Activated naive CD8-positive, alpha-beta T cell (primary cell): ENCODE data around the gene GAS2.

Source experiments
- H3K27ac Mint-ChIP-seq: one replicate; pipeline ENCODE4 v1.8.0; 2021; ENCODE audit warnings: mixed read lengths
- H3K27me3 Mint-ChIP-seq: one replicate; pipeline ENCODE4 v1.8.0; 2021; ENCODE audit warnings: mixed read lengths
- H3K36me3 Mint-ChIP-seq: one replicate; pipeline ENCODE4 v1.8.0; 2021; ENCODE audit warnings: mixed read lengths
- H3K4me1 Mint-ChIP-seq: one replicate; pipeline ENCODE4 v1.8.0; 2021; ENCODE audit warnings: low read depth, mixed read lengths
- H3K4me3 Mint-ChIP-seq: one replicate; pipeline ENCODE4 v1.8.0; 2021; ENCODE audit warnings: mild to moderate bottlenecking, mixed read lengths
- H3K9me3 Mint-ChIP-seq: one replicate; pipeline ENCODE4 v1.8.0; 2021; ENCODE audit warnings: low read depth, mixed read lengths

The GAS2 gene

GRCh38 chr11:22690871-22691270 is 24.5 kb downstream of the GAS2 start:
- no peaks in the 10 kb centered on the region for H3K9me3 Mint-ChIP-seq
- H3K27me3 Mint-ChIP-seq: no peaks in the 10 kb centered on the region
- peaks cover 21% of the 10 kb centered on the region for H3K4me1 Mint-ChIP-seq
- H3K27ac Mint-ChIP-seq: peak overlapping the region; percentile 83
- peak overlapping the region; percentile 80 for H3K4me3 Mint-ChIP-seq
- H3K36me3 Mint-ChIP-seq: no peaks in the 10 kb centered on the region

- Mint-ChIP-seq H3K36me3 (peaks cover 3% of the 10 kb centered on the region), H3K27ac (no peak overlapping the region), H3K4me1 (peaks cover 18% of the 10 kb centered on the region), H3K9me3 (no peaks in the 10 kb centered on the region), H3K4me3 (no peak overlapping the region), H3K27me3 (no peaks in the 10 kb centered on the region)
Measured at GRCh38 chr11:22699388-22699787, 33.0 kb downstream of the GAS2 start.

- H3K4me3 Mint-ChIP-seq: no peak overlapping the region
- no peaks in the 10 kb centered on the region for H3K9me3 Mint-ChIP-seq
Measured at GRCh38 chr11:22702031-22702430, 35.6 kb downstream of the GAS2 start.

GRCh38 chr11:22703040-22703439 is 36.6 kb downstream of the GAS2 start:
- Mint-ChIP-seq H3K4me1 (peaks cover 18% of the 10 kb centered on the region), H3K4me3 (no peak overlapping the region), H3K27me3 (no peaks in the 10 kb centered on the region), H3K36me3 (peaks cover under 1% of the 10 kb centered on the region), H3K27ac (peak overlapping the region; percentile 25), H3K9me3 (no peaks in the 10 kb centered on the region)

More at GRCh38 chr11:22702031-22702430, 35.6 kb downstream of the GAS2 start:
- peaks cover 3% of the 10 kb centered on the region for H3K36me3 Mint-ChIP-seq
- H3K27ac Mint-ChIP-seq: no peak overlapping the region
- H3K4me1 Mint-ChIP-seq: peaks cover 18% of the 10 kb centered on the region
- no peaks in the 10 kb centered on the region for H3K27me3 Mint-ChIP-seq

- Mint-ChIP-seq H3K36me3 (peaks cover under 1% of the 10 kb centered on the region), H3K4me1 (peaks cover 18% of the 10 kb centered on the region), H3K9me3 (no peaks in the 10 kb centered on the region), H3K27me3 (peaks cover under 1% of the 10 kb centered on the region), H3K27ac (peak overlapping the region; percentile 31), H3K4me3 (no peak overlapping the region)
Measured at GRCh38 chr11:22703591-22703990, 37.2 kb downstream of the GAS2 start.

GRCh38 chr11:22707119-22707899 is 40.9 kb downstream of the GAS2 start:
- Mint-ChIP-seq H3K9me3 (no peaks in the 10 kb centered on the region), H3K27me3 (peaks cover 1% of the 10 kb centered on the region), H3K27ac (no peak overlapping the region), H3K4me3 (no peak overlapping the region), H3K36me3 (peaks cover 3% of the 10 kb centered on the region), H3K4me1 (peaks cover 11% of the 10 kb centered on the region)

GRCh38 chr11:22711071-22711770 is 44.8 kb downstream of the GAS2 start:
- H3K4me1 Mint-ChIP-seq: no peaks in the 10 kb centered on the region
- H3K36me3 Mint-ChIP-seq: peaks cover 5% of the 10 kb centered on the region
- H3K27me3 Mint-ChIP-seq: peaks cover 1% of the 10 kb centered on the region
- H3K4me3 Mint-ChIP-seq: no peak overlapping the region
- H3K27ac Mint-ChIP-seq: no peak overlapping the region
- H3K9me3 Mint-ChIP-seq: no peaks in the 10 kb centered on the region

GRCh38 chr11:22711880-22712279 is 45.5 kb downstream of the GAS2 start:
- Mint-ChIP-seq H3K4me3 (no peak overlapping the region), H3K27ac (no peak overlapping the region), H3K9me3 (no peaks in the 10 kb centered on the region), H3K27me3 (peaks cover 1% of the 10 kb centered on the region), H3K36me3 (peaks cover 5% of the 10 kb centered on the region), H3K4me1 (no peaks in the 10 kb centered on the region)

- H3K27ac Mint-ChIP-seq: no peak overlapping the region
- H3K36me3 Mint-ChIP-seq: peaks cover 5% of the 10 kb centered on the region
- peaks cover 1% of the 10 kb centered on the region for H3K27me3 Mint-ChIP-seq
- H3K9me3 Mint-ChIP-seq: no peaks in the 10 kb centered on the region
- no peaks in the 10 kb centered on the region for H3K4me1 Mint-ChIP-seq
- H3K4me3 Mint-ChIP-seq: no peak overlapping the region
Measured at GRCh38 chr11:22713336-22713735, 46.9 kb downstream of the GAS2 start.

- H3K27me3 Mint-ChIP-seq: no peaks in the 10 kb centered on the region
- no peaks in the 10 kb centered on the region for H3K4me1 Mint-ChIP-seq
- H3K4me3 Mint-ChIP-seq: no peak overlapping the region
- H3K36me3 Mint-ChIP-seq: peaks cover 2% of the 10 kb centered on the region
- H3K27ac Mint-ChIP-seq: no peak overlapping the region
- H3K9me3 Mint-ChIP-seq: no peaks in the 10 kb centered on the region
Measured at GRCh38 chr11:22715971-22716370, 49.6 kb downstream of the GAS2 start.

GRCh38 chr11:22720457-22720856 is 54.0 kb downstream of the GAS2 start:
- Mint-ChIP-seq H3K36me3 (no peaks in the 10 kb centered on the region), H3K27ac (no peak overlapping the region)

GRCh38 chr11:22723274-22723673 is 56.9 kb downstream of the GAS2 start:
- Mint-ChIP-seq H3K27ac (no peak overlapping the region), H3K27me3 (no peaks in the 10 kb centered on the region), H3K9me3 (no peaks in the 10 kb centered on the region), H3K4me1 (no peaks in the 10 kb centered on the region), H3K4me3 (no peak overlapping the region), H3K36me3 (no peaks in the 10 kb centered on the region)

More at GRCh38 chr11:22720457-22720856, 54.0 kb downstream of the GAS2 start:
- no peak overlapping the region for H3K4me3 Mint-ChIP-seq
- H3K9me3 Mint-ChIP-seq: no peaks in the 10 kb centered on the region
- no peaks in the 10 kb centered on the region for H3K4me1 Mint-ChIP-seq
- no peaks in the 10 kb centered on the region for H3K27me3 Mint-ChIP-seq

GRCh38 chr11:22725079-22725478 is 58.7 kb downstream of the GAS2 start:
- no peaks in the 10 kb centered on the region for H3K27me3 Mint-ChIP-seq
- H3K4me3 Mint-ChIP-seq: no peak overlapping the region
- H3K36me3 Mint-ChIP-seq: no peaks in the 10 kb centered on the region
- no peaks in the 10 kb centered on the region for H3K4me1 Mint-ChIP-seq
- H3K27ac Mint-ChIP-seq: no peak overlapping the region
- H3K9me3 Mint-ChIP-seq: no peaks in the 10 kb centered on the region

GRCh38 chr11:22728600-22729389 is 62.4 kb downstream of the GAS2 start:
- Mint-ChIP-seq H3K36me3 (no peaks in the 10 kb centered on the region), H3K27ac (no peak overlapping the region), H3K4me3 (no peak overlapping the region), H3K9me3 (no peaks in the 10 kb centered on the region), H3K27me3 (no peaks in the 10 kb centered on the region), H3K4me1 (no peaks in the 10 kb centered on the region)

- H3K36me3 Mint-ChIP-seq: no peaks in the 10 kb centered on the region
- no peak overlapping the region for H3K4me3 Mint-ChIP-seq
- no peaks in the 10 kb centered on the region for H3K4me1 Mint-ChIP-seq
- no peaks in the 10 kb centered on the region for H3K9me3 Mint-ChIP-seq
- peaks cover 2% of the 10 kb centered on the region for H3K27me3 Mint-ChIP-seq
- no peak overlapping the region for H3K27ac Mint-ChIP-seq
Measured at GRCh38 chr11:22730319-22730718, 63.9 kb downstream of the GAS2 start.
